C4-2B (cell line): ENCODE results near the gene OXLD1.

Experiments
- ZFX ChIP-seq: fragments of 450-650 bp; IDR thresholded peaks from 2 replicates; pipeline ENCODE4 v1.6.1; 2017
- TF ChIP-seq, protein P1 (sequence below): fragments of 450-650 bp; conservative IDR thresholded peaks from 2 replicates; pipeline ENCODE4 v1.5.1; 2017; ENCODE audit warnings: mild to moderate bottlenecking

DNA sequence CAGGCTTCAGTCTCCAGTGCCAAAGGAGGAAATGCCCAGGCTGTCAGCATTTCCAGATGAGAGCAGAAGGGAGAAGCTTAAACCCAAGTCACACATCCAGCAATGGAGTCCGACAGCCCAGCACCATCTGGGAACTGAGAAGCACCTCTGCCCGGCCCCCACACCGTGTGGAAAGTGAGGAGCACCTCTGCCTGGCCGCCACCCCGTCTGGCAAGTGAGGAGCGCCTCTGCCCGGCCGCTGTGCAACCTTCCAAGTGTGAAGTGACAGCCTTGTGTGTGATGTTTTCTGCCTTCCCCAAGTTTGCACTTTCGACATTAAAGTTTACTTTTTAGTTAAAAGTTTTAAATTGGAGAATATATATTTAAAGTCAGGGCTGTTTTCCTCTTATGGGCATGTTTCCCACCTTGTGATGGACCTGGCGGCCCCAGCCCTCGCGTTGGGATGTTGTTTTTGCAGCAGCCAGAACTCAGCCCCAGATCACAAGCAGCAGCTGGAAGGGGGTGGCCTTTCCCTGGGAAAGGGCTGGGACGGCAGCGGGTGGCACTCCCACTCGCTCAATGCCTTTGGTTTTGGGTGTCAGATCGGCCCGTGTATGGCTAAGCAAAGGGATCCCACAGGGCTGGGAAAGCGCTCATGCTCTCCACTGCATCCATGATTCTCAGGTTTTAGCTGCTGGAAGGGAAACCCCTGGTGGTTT is 7.3 kb upstream of the OXLD1 start:
- TF ChIP-seq, protein P1, sequence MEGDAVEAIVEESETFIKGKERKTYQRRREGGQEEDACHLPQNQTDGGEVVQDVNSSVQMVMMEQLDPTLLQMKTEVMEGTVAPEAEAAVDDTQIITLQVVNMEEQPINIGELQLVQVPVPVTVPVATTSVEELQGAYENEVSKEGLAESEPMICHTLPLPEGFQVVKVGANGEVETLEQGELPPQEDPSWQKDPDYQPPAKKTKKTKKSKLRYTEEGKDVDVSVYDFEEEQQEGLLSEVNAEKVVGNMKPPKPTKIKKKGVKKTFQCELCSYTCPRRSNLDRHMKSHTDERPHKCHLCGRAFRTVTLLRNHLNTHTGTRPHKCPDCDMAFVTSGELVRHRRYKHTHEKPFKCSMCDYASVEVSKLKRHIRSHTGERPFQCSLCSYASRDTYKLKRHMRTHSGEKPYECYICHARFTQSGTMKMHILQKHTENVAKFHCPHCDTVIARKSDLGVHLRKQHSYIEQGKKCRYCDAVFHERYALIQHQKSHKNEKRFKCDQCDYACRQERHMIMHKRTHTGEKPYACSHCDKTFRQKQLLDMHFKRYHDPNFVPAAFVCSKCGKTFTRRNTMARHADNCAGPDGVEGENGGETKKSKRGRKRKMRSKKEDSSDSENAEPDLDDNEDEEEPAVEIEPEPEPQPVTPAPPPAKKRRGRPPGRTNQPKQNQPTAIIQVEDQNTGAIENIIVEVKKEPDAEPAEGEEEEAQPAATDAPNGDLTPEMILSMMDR, result no peak
- TF ChIP-seq ZFX, result no peak
